GM18907 (cell line): ENCODE measurements around the gene CNTROB.
"Not testable (repeated sequence)": the region's sequence is repeated elsewhere in the genome, so short reads cannot be mapped to it uniquely, and the experiment has no call there.

ENCODE experiments used
- ATAC-seq: cut with Tn5 transposase; IDR thresholded peaks from one replicate; pipeline ENCODE4 v1.9.1; 2021; ENCODE audit warnings: mild to moderate bottlenecking, moderate library complexity; ENCODE audit not compliant: unreplicated experiment

CNTROB gene

GRCh38 chr17:7944326-7944725 is 12.3 kb downstream of the CNTROB start:
- ATAC-seq: no peak

- no peak for ATAC-seq
Measured at GRCh38 chr17:7945651-7946050, 13.6 kb downstream of the CNTROB start.

- ATAC-seq: no peak
Measured at GRCh38 chr17:7946441-7946840, 14.4 kb downstream of the CNTROB start.

GRCh38 chr17:7947651-7948050 is 15.6 kb downstream of the CNTROB start:
- ATAC-seq: no peak

GRCh38 chr17:7950578-7950977 is 18.6 kb downstream of the CNTROB start:
- no peak for ATAC-seq

GRCh38 chr17:7951143-7951792 is 19.3 kb downstream of the CNTROB start:
- ATAC-seq: peak; percentile 74

- ATAC-seq: not testable (repeated sequence)
Measured at GRCh38 chr17:7953266-7953665, 21.3 kb downstream of the CNTROB start.

GRCh38 chr17:7955414-7956227 is 23.6 kb downstream of the CNTROB start:
- ATAC-seq: no peak

- no peak for ATAC-seq
Measured at GRCh38 chr17:7956228-7956965, 24.4 kb downstream of the CNTROB start.

- ATAC-seq: no peak
Measured at GRCh38 chr17:7959503-7960253, 27.7 kb downstream of the CNTROB start.

GRCh38 chr17:7961421-7961820 is 29.4 kb downstream of the CNTROB start:
- no peak for ATAC-seq

GRCh38 chr17:7967751-7968150 is 35.7 kb downstream of the CNTROB start:
- ATAC-seq: no peak

GRCh38 chr17:7969433-7969832 is 37.4 kb downstream of the CNTROB start:
- ATAC-seq: no peak

- ATAC-seq: no peak
Measured at GRCh38 chr17:7971651-7972050, 39.6 kb downstream of the CNTROB start.

- no peak for ATAC-seq
Measured at GRCh38 chr17:7972131-7972785, 40.3 kb downstream of the CNTROB start.

GRCh38 chr17:7974638-7975131 is 42.7 kb downstream of the CNTROB start:
- ATAC-seq: no peak

- no peak for ATAC-seq
Measured at GRCh38 chr17:7977039-7977438, 45.0 kb downstream of the CNTROB start.

- ATAC-seq: no peak
Measured at GRCh38 chr17:7977805-7978204, 45.8 kb downstream of the CNTROB start.

- ATAC-seq: no peak
Measured at GRCh38 chr17:7982173-7982572, 50.2 kb downstream of the CNTROB start.

- ATAC-seq: no peak
Measured at GRCh38 chr17:7982666-7983065, 50.7 kb downstream of the CNTROB start.
